Keratinocyte (primary cell): ENCODE data around the gene ZNF33B. TPM values are rescaled to one million over a fixed set of nuclear protein-coding genes. Genes with fewer than 3 reads are reported as not detected.

ENCODE experiments used
- DNase-seq: peaks from one replicate; pipeline ENCODE4 v3.0.0-alpha.2; 2011; ENCODE audit warnings: low read depth, missing footprints, low spot score
- FAIRE-seq: peaks from 2 replicates; lab custom pipeline; 2011; peaks lifted over from hg19 to GRCh38; lab: Jason Lieb, UNC
- H2AFZ ChIP-seq: 2 replicates; pipeline ENCODE4 v1.6.0; 2012; ENCODE audit warnings: low read length, control low read depth, inconsistent platforms; ENCODE audit not compliant: control insufficient read depth
- H3K27ac ChIP-seq: 2 replicates; pipeline ENCODE4 v1.5.1; 2011; ENCODE audit warnings: low read length; ENCODE audit not compliant: control insufficient read depth, insufficient read depth
- H3K27me3 ChIP-seq: 3 replicates; pipeline ENCODE4 v1.6.0; 2011; ENCODE audit warnings: low read length; ENCODE audit not compliant: control insufficient read depth, insufficient read depth; ENCODE audit errors: extremely low read depth
- H3K36me3 ChIP-seq, 2 experiments: 2 replicates in 1 of 2; 3 replicates in 1 of 2; pipeline ENCODE4 v1.5.1; 2011; ENCODE audit warnings: low read length in 2 of 2, mild to moderate bottlenecking in 1 of 2; ENCODE audit not compliant: control insufficient read depth in 2 of 2, insufficient read depth in 2 of 2; ENCODE audit errors: extremely low read depth in 1 of 2
- H3K4me1 ChIP-seq: 3 replicates; pipeline ENCODE4 v1.5.1; 2011; ENCODE audit warnings: low read length; ENCODE audit not compliant: control insufficient read depth, insufficient read depth; ENCODE audit errors: extremely low read depth
- H3K4me2 ChIP-seq: 3 replicates; pipeline ENCODE4 v1.6.0; 2011; ENCODE audit warnings: low read depth, low read length; ENCODE audit not compliant: control insufficient read depth, insufficient read depth; ENCODE audit errors: extremely low read depth
- H3K4me3 ChIP-seq, 3 experiments: fragments of 200-600 bp in 1 of 3; sonication (generic) in 1 of 3; 2 replicates in 2 of 3; 3 replicates in 1 of 3; pipeline ENCODE4 v1.5.1; 2011 to 2016; ENCODE audit warnings: low read length in 3 of 3, mild to moderate bottlenecking in 3 of 3, control low read depth in 2 of 3, inconsistent platforms in 1 of 3, low read depth in 1 of 3, mixed read lengths in 1 of 3, mixed run types in 1 of 3, moderate library complexity in 1 of 3; ENCODE audit not compliant: control insufficient read depth in 2 of 3, insufficient read depth in 2 of 3; ENCODE audit errors: extremely low read depth in 1 of 3
- H3K79me2 ChIP-seq: 2 replicates; pipeline ENCODE4 v1.6.0; 2012; ENCODE audit warnings: low read length; ENCODE audit not compliant: control insufficient read depth, insufficient read depth
- H3K9ac ChIP-seq: 3 replicates; pipeline ENCODE4 v1.6.0; 2011; ENCODE audit warnings: low read length; ENCODE audit not compliant: control insufficient read depth, insufficient read depth; ENCODE audit errors: extremely low read depth
- H3K9me1 ChIP-seq: 3 replicates; pipeline ENCODE4 v1.6.0; 2011; ENCODE audit warnings: low read length; ENCODE audit not compliant: control insufficient read depth, insufficient read depth; ENCODE audit errors: extremely low read depth
- H3K9me3 ChIP-seq: 2 replicates; pipeline ENCODE4 v1.5.1; 2012; ENCODE audit warnings: low read depth, low read length; ENCODE audit not compliant: control insufficient read depth
- H4K20me1 ChIP-seq: 3 replicates; pipeline ENCODE4 v1.6.0; 2011; ENCODE audit warnings: low read length; ENCODE audit not compliant: control insufficient read depth, insufficient read depth; ENCODE audit errors: extremely low read depth
- CTCF ChIP-seq, 3 experiments: IDR thresholded peaks in 1 of 3; conservative IDR thresholded peaks in 1 of 3; optimal IDR thresholded peaks in 1 of 3; 2 replicates in 2 of 3; 3 replicates in 1 of 3; pipeline versions ENCODE3 to v1.5.1; 2011; ENCODE audit warnings: low read length in 3 of 3, mild to moderate bottlenecking in 3 of 3, moderate library complexity in 2 of 3, control low read depth in 1 of 3, inconsistent platforms in 1 of 3; ENCODE audit not compliant: insufficient read depth in 2 of 3; ENCODE audit errors: extremely low read depth in 1 of 3
- EZH2 ChIP-seq: IDR thresholded peaks from one replicate; pipeline ENCODE4 v1.6.1; 2012; ENCODE audit warnings: inconsistent platforms, mild to moderate bottlenecking, low read length, moderate library complexity
- dilution Hi-C: fragments of 300-500 bp; cut with MboI; formaldehyde crosslinking; loops from one replicate; pipeline ENCODE4 v1.7.0; 2020; ENCODE audit warnings: low sequenced_read_pairs; ENCODE audit not compliant: extremely low pct_ligation_motif_present
- polyA plus RNA-seq, 5 experiments: library from polyadenylated mRNA; depleted of rRNA in 3 of 5; stranded (reverse) in 3 of 5; stranded (forward) in 1 of 5; unstranded in 1 of 5; fragments of >200 nt; gene quantifications; 1 replicate in 1 of 5; 2 replicates in 3 of 5; 3 replicates in 1 of 5; pipeline versions ENCODE4 v1.2.1 to v1.2.3, GENCODE V29; 2011 to 2012; ENCODE audit warnings: missing spikeins in 2 of 5, low read depth in 1 of 5, low replicate concordance in 1 of 5

The ZNF33B gene
- polyA plus RNA-seq, 1 donor (not counting 4 experiments of a cell fraction or from before 2014, with no cell fraction given): 9.4 TPM

DNA sequence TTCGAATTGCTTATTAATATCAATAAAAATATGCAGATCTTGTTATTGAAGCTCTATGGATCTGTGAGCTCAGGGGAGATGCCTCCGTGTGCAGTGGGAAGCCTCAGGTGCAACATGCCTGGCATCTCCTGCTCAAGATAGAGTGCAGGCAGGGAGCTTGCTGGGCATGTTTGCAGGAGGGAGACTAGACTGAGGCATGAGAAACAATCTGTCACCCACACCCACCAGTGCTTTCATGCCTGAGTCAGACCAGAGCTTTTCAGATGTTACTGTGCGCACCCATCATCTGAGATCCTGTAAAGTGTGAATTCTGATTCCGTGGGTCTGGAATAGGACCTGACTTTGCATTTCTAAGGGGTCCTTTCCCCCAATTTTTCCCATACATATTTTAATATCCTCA lies 62.0 kb downstream of the ZNF33B start:
- Histone ChIP-seq H3K9me3 (no peaks in the 10 kb centered on the region), H3K79me2 (no peaks in the 10 kb centered on the region), H3K9me1 (no peaks in the 10 kb centered on the region), H3K4me3 (no peak overlapping the region), H4K20me1 (no peaks in the 10 kb centered on the region), H3K27ac (no peak overlapping the region), H3K36me3 (no peaks in the 10 kb centered on the region), H2AFZ (no peak overlapping the region), H3K4me1 (no peaks in the 10 kb centered on the region), H3K27me3 (no peaks in the 10 kb centered on the region), H3K4me2 (no peak overlapping the region), H3K9ac (no peak overlapping the region)
- dilution Hi-C loops: no loop called here
- FAIRE-seq (no peak), DNase-seq (no peak)
- no peak for TF ChIP-seq CTCF (optimal IDR thresholded peaks at IDR 0.05 in 1 of 3, IDR thresholded peaks at IDR 0.05 in 1 of 3, conservative IDR thresholded peaks at IDR 0.05 in 1 of 3; ENCODE audit: extremely low read depth in 1 of 3, insufficient read depth in 2 of 3, low read length in 3 of 3)

- Histone ChIP-seq H2AFZ (no peak overlapping the region), H3K9me3 (no peaks in the 10 kb centered on the region), H3K4me1 (no peaks in the 10 kb centered on the region), H4K20me1 (no peaks in the 10 kb centered on the region), H3K27ac (no peak overlapping the region), H3K4me2 (no peak overlapping the region), H3K79me2 (no peaks in the 10 kb centered on the region), H3K36me3 (no peaks in the 10 kb centered on the region), H3K4me3 (no peak overlapping the region), H3K9ac (no peak overlapping the region), H3K9me1 (no peaks in the 10 kb centered on the region), H3K27me3 (no peaks in the 10 kb centered on the region)
- dilution Hi-C loops: no loop called here
- DNase-seq (no peak), FAIRE-seq (no peak)
- TF ChIP-seq CTCF (optimal IDR thresholded peaks at IDR 0.05 in 1 of 3, IDR thresholded peaks at IDR 0.05 in 1 of 3, conservative IDR thresholded peaks at IDR 0.05 in 1 of 3; ENCODE audit: extremely low read depth in 1 of 3, insufficient read depth in 2 of 3, low read length in 3 of 3) (no peak), EZH2 (no peak)
Observed at GRCh38 chr10:42574336-42574735, 64.0 kb downstream of the ZNF33B start.
